ENCODE data around the gene PIP5K1C. TPM values are rescaled to one million over a fixed set of nuclear protein-coding genes. Genes with fewer than 3 reads are reported as not detected.
A peak's percentile ranks its signal among the peaks of the same experiment; 100 is the strongest.

Gene PIP5K1C
- total and polyA plus RNA-seq, 9 of the 15 experiments (the other 6 are each of a cell fraction or from before 2014, with no cell fraction given): 0.38 to 22.1 (median 4.1) TPM

DNA sequence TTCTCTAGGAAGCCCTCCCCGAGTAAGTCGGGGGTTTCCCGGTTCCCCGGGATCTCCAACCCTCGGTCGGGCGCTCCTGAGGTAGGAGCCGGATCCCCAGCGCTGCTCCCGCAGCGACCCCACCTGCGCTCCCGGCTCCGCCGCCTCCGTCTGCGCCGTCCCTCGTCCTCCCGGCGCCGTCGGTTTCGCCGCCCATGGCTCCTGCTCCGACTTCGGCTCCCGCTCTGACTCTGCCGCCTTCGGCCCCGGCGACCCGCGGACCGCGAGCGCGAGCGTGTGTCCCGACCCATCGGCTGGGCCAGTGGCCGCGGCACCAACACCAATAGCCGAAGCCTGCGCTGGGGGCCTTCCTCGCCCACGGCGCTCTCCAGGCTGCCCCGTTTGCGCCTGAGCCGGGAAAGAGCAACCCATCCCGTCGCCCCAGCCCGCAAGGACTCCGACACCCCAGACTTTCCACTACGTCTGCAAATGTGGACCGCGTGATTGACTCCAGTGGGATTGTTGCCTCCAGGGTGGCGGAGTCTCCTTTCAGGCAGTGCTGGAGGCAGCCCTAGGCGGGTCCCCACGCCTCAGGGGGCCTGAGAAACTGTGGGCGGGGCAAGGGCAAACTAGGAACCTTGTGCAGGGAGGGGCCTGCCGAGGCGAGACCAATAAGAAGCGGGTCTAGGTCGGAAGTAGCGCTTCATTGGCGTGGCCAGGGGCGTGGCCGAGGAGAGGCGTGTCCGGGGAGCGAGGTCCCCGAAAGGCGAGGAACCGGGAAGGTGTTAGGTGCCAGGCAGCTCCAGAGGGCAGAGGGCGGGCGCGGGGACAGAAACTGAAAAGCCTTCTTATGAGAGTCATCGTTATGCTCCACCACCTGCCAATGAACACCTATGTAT lies 73.6 kb downstream of the PIP5K1C start, which contains the start of gene CACTIN:
CACTIN (minus strand) TSS at position 318 of the 878 bp plus-strand sequence; CDS start at position 290, 28 bp downstream.
- Histone ChIP-seq H3K4me3 (peak within 1 kb of the TSS; percentile 91), H3K9ac (ENCODE audit: insufficient read depth in 1 of 2, low read depth in 2 of 2, low read length in 2 of 2) (peak within 1 kb of the TSS; percentile 89 to 96), H3K79me2 (ENCODE audit: control insufficient read depth, insufficient read depth, low read length) (peaks cover 28% of the 10 kb centered on the region), H3K9me1 (ENCODE audit: control insufficient read depth, insufficient read depth, low read length) (no peaks in the 10 kb centered on the region), H3K27ac (ENCODE audit: extremely low read depth, low read depth, low read length) (peak within 1 kb of the TSS; percentile 96), H2AFZ (ENCODE audit: low read depth, low read length) (peak within 1 kb of the TSS; percentile 88), H3K4me2 (ENCODE audit: insufficient read depth, low read length) (peak within 1 kb of the TSS; percentile 93), H4K20me1 (replicated peaks; ENCODE audit: control insufficient read depth, insufficient read depth, low read length) (peaks cover 11% of the 10 kb centered on the region; the same call in 1 of the 2 replicates), H3K9me3 (replicated peaks; ENCODE audit: control insufficient read depth, insufficient read depth, low read depth, low read length) (no peaks in the 10 kb centered on the region), H3K27me3 (ENCODE audit: control insufficient read depth in 2 of 2, insufficient read depth in 2 of 2, low read length in 2 of 2) (no peaks in the 10 kb centered on the region), H3K36me3 (ENCODE audit: control insufficient read depth, insufficient read depth, low read length) (peaks cover 29% of the 10 kb centered on the region; the same call in 1 of the 3 replicates), H3K4me1 (replicated peaks in 1 of 2; ENCODE audit: control insufficient read depth in 2 of 2, insufficient read depth in 2 of 2, low read length in 2 of 2) (peaks cover 0 to 40% of the 10 kb centered on the region in 2 experiments; a peak in 3 of 5 replicates)
- DNase-seq (ENCODE audit: extremely low read depth in 1 of 4, low spot score in 3 of 4): peak; percentile 99 to 100 (median 100)
- intact Hi-C loops (cut with micrococcal nuclease) (no loop called here), in situ Hi-C loops (cut with MboI) (no loop called here)
- ChIA-PET CTCF (ENCODE audit: low intra/inter-chr PET ratio) (no interaction called here), POLR2A (interaction anchor here (0.6 to 1.1 kb wide), 6 partner anchors 11 to 70 kb away, joined by 3 to 5 read pairs (median 3); no protein-coding TSS in a partner anchor)
- no TSS peak for BruUV-seq (replicated peaks)
- WGBS (ENCODE audit: insufficient coverage, low coverage, missing lambda C conversion rate): under 1% methylated on average over 77 of the region's 80 CpGs
- ATAC-seq: peak; percentile 99
- peak; percentile 98 for FAIRE-seq
- TF ChIP-seq, protein P1, sequence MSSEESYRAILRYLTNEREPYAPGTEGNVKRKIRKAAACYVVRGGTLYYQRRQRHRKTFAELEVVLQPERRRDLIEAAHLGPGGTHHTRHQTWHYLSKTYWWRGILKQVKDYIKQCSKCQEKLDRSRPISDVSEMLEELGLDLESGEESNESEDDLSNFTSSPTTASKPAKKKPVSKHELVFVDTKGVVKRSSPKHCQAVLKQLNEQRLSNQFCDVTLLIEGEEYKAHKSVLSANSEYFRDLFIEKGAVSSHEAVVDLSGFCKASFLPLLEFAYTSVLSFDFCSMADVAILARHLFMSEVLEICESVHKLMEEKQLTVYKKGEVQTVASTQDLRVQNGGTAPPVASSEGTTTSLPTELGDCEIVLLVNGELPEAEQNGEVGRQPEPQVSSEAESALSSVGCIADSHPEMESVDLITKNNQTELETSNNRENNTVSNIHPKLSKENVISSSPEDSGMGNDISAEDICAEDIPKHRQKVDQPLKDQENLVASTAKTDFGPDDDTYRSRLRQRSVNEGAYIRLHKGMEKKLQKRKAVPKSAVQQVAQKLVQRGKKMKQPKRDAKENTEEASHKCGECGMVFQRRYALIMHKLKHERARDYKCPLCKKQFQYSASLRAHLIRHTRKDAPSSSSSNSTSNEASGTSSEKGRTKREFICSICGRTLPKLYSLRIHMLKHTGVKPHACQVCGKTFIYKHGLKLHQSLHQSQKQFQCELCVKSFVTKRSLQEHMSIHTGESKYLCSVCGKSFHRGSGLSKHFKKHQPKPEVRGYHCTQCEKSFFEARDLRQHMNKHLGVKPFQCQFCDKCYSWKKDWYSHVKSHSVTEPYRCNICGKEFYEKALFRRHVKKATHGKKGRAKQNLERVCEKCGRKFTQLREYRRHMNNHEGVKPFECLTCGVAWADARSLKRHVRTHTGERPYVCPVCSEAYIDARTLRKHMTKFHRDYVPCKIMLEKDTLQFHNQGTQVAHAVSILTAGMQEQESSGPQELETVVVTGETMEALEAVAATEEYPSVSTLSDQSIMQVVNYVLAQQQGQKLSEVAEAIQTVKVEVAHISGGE (CRISPR knock-in tag; IDR thresholded peaks at IDR 0.05): peak in 1 of 3 experiments; percentile 54; a peak in 1 of 6 replicates
- TF ChIP-seq, protein P2, sequence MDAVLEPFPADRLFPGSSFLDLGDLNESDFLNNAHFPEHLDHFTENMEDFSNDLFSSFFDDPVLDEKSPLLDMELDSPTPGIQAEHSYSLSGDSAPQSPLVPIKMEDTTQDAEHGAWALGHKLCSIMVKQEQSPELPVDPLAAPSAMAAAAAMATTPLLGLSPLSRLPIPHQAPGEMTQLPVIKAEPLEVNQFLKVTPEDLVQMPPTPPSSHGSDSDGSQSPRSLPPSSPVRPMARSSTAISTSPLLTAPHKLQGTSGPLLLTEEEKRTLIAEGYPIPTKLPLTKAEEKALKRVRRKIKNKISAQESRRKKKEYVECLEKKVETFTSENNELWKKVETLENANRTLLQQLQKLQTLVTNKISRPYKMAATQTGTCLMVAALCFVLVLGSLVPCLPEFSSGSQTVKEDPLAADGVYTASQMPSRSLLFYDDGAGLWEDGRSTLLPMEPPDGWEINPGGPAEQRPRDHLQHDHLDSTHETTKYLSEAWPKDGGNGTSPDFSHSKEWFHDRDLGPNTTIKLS (IDR thresholded peaks at IDR 0.05; ENCODE audit: borderline replicate concordance, low read depth): 0 out of 2 replicates have a peak, but pooled peaks have one; percentile 10
- TF ChIP-seq ZBTB8A (IDR thresholded peaks at IDR 0.05; ENCODE audit: partially characterized antibody) (no peak), TARDBP (IDR thresholded peaks at IDR 0.05) (no peak; the same call in 1 of the 2 replicates), BRF1 (IDR thresholded peaks at IDR 0.05; ENCODE audit: borderline replicate concordance, extremely low read depth, insufficient read length) (no peak), TGIF2 (CRISPR knock-in tag; IDR thresholded peaks at IDR 0.05) (no peak), MYC (IDR thresholded peaks at IDR 0.05; ENCODE audit: low read depth, low read length) (peak; percentile 79), MYC (CRISPR knock-in tag; IDR thresholded peaks at IDR 0.05; ENCODE audit: borderline replicate concordance, low read depth) (no peak), ZNF445 (CRISPR knock-in tag; IDR thresholded peaks at IDR 0.05; ENCODE audit: low read depth) (no peak)
- TF ChIP-seq, protein P3, sequence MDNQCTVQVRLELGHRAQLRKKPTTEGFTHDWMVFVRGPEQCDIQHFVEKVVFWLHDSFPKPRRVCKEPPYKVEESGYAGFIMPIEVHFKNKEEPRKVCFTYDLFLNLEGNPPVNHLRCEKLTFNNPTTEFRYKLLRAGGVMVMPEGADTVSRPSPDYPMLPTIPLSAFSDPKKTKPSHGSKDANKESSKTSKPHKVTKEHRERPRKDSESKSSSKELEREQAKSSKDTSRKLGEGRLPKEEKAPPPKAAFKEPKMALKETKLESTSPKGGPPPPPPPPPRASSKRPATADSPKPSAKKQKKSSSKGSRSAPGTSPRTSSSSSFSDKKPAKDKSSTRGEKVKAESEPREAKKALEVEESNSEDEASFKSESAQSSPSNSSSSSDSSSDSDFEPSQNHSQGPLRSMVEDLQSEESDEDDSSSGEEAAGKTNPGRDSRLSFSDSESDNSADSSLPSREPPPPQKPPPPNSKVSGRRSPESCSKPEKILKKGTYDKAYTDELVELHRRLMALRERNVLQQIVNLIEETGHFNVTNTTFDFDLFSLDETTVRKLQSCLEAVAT (IDR thresholded peaks at IDR 0.05): 0 out of 4 replicates have a peak, but pooled peaks of 1 of the 2 experiments have one; percentile 27
- TF ChIP-seq, protein P4, sequence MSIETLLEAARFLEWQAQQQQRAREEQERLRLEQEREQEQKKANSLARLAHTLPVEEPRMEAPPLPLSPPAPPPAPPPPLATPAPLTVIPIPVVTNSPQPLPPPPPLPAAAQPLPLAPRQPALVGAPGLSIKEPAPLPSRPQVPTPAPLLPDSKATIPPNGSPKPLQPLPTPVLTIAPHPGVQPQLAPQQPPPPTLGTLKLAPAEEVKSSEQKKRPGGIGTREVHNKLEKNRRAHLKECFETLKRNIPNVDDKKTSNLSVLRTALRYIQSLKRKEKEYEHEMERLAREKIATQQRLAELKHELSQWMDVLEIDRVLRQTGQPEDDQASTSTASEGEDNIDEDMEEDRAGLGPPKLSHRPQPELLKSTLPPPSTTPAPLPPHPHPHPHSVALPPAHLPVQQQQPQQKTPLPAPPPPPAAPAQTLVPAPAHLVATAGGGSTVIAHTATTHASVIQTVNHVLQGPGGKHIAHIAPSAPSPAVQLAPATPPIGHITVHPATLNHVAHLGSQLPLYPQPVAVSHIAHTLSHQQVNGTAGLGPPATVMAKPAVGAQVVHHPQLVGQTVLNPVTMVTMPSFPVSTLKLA (conservative IDR thresholded peaks at IDR 0.05): peak; percentile 97
